GM18499 (cell line): ENCODE data around the gene C15orf62.

Experiments
- ATAC-seq: cut with Tn5 transposase; IDR thresholded peaks from one replicate; pipeline ENCODE4 v1.9.1; 2021; ENCODE audit warnings: moderate number of reproducible peaks; ENCODE audit not compliant: insufficient read depth, unreplicated experiment

Gene C15orf62

GRCh38 chr15:40754883-40755811 is 14.6 kb upstream of the C15orf62 start, which contains the start of gene RMDN3:
Gene RMDN3 (minus strand): TSS chr15:40755254. CDS start chr15:40754783, 471 bp downstream.
- ATAC-seq = peak; percentile 54

GRCh38 chr15:40755812-40756208 is 14.0 kb upstream of the C15orf62 start:
- ATAC-seq = no peak

- ATAC-seq = no peak
Observed at GRCh38 chr15:40756938-40757337, 12.8 kb upstream of the C15orf62 start.

GRCh38 chr15:40759961-40760360 is 9.8 kb upstream of the C15orf62 start:
- ATAC-seq = no peak

GRCh38 chr15:40762919-40763800 is 6.6 kb upstream of the C15orf62 start:
- no peak for ATAC-seq

GRCh38 chr15:40763801-40764628 is 5.8 kb upstream of the C15orf62 start, which contains the start of gene GCHFR:
Gene GCHFR (plus strand): TSS chr15:40764068. CDS start chr15:40764181, 113 bp downstream.
- ATAC-seq = no peak

- no peak for ATAC-seq
Observed at GRCh38 chr15:40764629-40765103, 5.1 kb upstream of the C15orf62 start.

GRCh38 chr15:40766194-40766815 is 3.5 kb upstream of the C15orf62 start:
- no peak for ATAC-seq

GRCh38 chr15:40766906-40767837 is 2.6 kb upstream of the C15orf62 start:
- no peak for ATAC-seq

GRCh38 chr15:40767838-40768500 is 1.8 kb upstream of the C15orf62 start:
- no peak for ATAC-seq

- ATAC-seq = no peak
Observed at GRCh38 chr15:40768521-40769273, 1.1 kb upstream of the C15orf62 start.

GRCh38 chr15:40770147-40770721 is 454 bp downstream of the C15orf62 start:
- ATAC-seq = no peak

GRCh38 chr15:40771242-40771641 is 1.5 kb downstream of the C15orf62 start:
- ATAC-seq = no peak

GRCh38 chr15:40772014-40772413 is 2.2 kb downstream of the C15orf62 start:
- ATAC-seq = no peak

- ATAC-seq = no peak
Observed at GRCh38 chr15:40773496-40773895, 3.7 kb downstream of the C15orf62 start.

- no peak for ATAC-seq
Observed at GRCh38 chr15:40773902-40774301, 4.1 kb downstream of the C15orf62 start.

- ATAC-seq = no peak
Observed at GRCh38 chr15:40775007-40775406, 5.2 kb downstream of the C15orf62 start.
